Fibroblast of peridontal ligament (primary cell): Measurements from ENCODE around the gene CAMTA1.
"Not testable (repeated sequence)": the region's sequence is repeated elsewhere in the genome, so short reads cannot be mapped to it uniquely, and the experiment has no call there.

ENCODE experiments used
- DNase-seq: peaks from one replicate; pipeline ENCODE4 v3.0.0-alpha.2; 2010; ENCODE audit errors: extremely low read depth

The CAMTA1 gene

GRCh38 chr1:7674972-7675371, 889.7 kb downstream of the CAMTA1 start:
- no peak for DNase-seq

DNA sequence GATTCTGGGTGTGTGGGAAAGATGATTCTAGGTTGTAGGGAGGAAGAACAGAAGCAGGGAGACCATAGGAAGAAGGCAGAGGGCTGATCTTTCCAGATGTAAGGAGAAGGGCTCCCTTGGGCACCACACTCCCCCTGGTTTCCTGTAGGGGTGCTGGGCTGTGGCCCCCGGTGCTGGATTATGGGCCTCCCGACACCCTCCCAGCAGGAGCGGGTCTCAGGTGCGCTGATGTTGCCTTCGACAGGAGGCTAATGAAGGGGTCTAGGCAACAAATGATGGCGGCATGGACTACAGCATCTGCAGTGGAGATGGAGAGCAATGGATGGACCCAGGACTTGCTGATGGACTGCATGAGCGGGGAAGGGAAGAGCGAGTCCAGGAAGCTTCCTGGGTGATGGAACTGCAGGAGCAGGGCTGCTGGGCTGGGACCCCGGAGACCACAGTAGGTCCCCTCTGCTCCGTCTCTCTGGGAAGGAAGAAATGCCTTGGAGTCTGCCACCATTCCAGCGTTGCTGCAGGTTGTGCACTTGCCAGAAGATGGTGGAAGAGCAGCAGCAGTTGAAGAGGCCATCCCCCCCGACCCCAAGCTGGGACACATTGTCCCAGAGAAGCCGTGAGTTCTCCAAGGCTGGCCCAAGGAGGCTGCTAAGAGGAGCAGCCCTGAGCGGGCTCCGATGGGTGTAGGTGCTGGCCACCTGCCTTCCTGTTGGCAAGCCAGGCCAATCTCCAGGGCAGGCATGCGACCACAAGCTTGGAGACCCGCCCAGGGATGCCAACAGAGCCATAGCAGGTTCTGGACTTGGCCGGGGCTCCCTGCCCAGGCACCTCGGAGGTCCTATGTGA, 890.4 kb downstream of the CAMTA1 start:
- no peak for DNase-seq

DNA sequence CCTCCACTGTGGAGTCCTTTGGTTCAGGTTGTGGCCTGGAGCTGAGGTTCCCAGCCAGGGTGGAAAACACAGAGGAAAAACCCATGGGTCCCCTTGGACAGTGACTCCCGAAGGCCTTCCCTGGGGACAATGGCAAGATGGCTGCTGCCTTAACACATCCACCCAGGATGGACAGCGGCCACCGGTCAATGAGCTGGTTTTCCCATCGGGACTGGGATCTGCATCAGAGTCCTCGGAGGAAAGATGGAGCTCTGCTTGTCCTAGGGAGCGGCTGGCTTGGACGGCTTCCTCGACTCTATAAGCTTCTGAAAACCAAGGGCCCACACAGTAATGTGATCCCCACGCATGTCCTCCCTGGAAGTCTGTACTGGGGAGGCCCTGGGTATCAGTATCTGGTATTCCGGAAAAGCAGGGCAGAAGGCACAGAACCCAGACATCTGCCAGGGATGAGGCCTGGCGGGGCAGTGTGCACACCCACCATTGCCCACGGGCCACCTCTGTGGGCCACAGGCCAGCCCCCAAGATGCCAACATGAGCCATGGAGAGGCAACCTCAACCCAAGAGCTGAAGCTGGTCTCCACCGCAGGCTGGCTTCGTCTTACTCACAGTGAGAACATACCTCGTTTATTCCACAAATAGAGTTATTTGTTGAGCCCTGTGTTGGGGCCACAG, 891.2 kb downstream of the CAMTA1 start:
- DNase-seq = no peak

GRCh38 chr1:7677111-7677510, 891.9 kb downstream of the CAMTA1 start:
- no peak for DNase-seq

- no peak for DNase-seq
These were observed 892.6 kb downstream of the CAMTA1 start for GRCh38 chr1:7677815-7678214.

- no peak for DNase-seq
These were observed 893.4 kb downstream of the CAMTA1 start for GRCh38 chr1:7678491-7679158.

DNA sequence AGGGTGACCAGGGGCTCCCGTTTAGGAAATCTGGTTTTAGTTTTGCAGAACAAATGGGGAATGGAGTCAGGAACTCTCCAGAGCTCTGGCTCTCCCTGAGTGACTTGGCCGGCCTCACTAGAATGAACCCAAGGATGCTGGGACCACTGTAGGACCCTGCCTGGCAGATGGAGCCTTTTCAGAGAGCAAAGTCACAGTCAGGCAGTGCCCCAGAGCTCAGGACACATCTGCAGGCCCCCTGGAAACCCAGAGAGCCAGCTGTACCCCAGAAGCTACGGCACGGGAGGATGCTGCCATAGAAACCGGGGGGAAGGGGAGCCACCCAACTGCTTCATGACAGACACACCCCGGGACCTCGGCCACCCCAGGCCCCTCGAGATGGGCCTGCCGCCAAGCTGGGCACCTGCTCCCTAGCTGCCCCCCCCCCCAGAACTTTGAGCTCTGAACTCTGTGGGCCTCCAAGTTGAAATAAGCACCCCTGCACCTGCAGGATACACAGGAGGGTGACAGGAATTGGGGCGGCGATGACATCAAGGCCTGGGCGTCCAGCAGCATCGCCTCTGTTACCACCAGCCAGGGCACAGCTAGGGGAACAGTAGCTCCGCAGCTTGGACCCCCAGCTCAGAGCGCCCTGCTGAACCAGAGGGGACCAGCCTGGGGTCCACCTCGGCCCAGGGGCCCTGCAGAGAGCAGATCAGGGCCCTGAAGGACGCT, 894.1 kb downstream of the CAMTA1 start:
- no peak for DNase-seq

GRCh38 chr1:7679873-7680206, 894.6 kb downstream of the CAMTA1 start:
- no peak for DNase-seq

DNA sequence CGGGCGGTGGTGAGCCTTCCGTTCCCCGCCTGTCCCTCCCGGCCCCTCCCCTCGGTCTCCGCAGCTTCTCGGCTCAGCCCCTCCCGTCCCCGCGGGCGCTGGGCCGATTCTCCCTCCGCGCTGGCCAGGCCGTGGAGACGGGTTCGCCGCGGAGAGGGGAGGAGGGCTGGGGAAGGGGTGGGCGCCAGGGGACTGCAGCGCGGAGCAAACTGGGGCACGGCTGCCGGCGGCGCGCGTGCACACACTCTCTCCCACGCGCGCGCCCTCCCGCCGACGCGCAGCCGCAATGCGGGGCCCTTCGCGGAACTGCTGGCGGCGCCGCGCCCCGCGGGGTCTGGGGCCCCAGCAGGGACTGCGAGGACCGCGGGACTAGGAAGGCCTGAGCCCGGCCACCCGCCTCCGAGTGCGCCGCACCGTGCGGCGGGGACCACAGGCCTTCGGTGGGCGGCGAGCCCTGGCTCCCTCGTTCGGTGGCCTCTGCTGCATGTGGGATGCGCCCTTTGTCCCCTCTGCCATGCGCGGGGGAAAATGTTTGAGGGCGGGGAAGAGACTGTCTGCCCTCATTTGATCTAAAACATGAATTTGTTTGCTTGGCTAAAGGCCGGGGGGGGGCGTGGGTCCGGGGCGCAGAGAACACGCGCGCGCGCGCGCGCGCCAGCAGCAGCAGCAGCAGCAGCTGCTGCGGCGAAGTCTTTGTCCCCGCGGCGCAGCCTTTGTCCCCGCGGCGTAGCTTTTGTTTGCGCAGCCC, 895.1 kb downstream of the CAMTA1 start:
- DNase-seq = peak; percentile 8

GRCh38 chr1:7680955-7681268, 895.7 kb downstream of the CAMTA1 start:
- no peak for DNase-seq

DNA sequence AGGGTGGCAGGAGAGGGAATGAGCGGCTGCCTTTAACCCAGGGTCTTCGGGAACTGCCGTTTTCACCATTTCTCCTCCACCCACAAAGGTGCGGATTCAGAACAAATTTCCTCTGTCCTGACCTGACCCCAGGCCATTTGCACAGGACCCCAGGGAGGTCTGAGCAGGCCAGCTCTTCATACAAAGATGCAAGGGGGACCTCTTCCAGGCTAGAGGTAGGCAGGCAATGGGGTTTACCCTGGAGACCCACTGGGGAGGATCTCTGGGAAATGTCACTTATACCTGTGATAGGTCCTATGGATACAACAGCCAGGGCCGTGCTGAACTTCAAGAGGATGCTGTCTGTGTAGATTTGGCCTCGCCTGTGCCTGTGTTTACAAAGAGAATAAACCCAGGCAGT, 896.1 kb downstream of the CAMTA1 start:
- no peak for DNase-seq

DNA sequence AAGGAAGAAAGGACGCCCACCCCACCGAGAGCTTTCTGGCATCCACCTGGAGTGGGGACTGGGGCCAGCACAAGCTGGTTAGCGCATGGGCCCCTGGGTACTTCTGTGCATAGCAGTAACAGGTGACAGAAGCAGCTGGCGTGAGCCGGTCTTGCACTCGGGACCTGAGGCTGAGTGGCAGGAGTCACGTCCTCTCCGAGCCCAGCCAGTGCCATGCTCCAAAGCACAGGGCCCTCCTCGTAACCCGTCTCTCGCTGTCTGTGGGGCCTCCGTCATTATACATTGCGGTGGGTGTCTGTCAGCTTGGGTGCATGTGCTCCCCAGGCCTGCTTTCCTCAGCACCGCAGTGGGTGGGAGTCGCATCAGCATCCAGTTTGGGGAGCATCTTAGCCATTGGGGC, 898.3 kb downstream of the CAMTA1 start:
- no peak for DNase-seq

DNA sequence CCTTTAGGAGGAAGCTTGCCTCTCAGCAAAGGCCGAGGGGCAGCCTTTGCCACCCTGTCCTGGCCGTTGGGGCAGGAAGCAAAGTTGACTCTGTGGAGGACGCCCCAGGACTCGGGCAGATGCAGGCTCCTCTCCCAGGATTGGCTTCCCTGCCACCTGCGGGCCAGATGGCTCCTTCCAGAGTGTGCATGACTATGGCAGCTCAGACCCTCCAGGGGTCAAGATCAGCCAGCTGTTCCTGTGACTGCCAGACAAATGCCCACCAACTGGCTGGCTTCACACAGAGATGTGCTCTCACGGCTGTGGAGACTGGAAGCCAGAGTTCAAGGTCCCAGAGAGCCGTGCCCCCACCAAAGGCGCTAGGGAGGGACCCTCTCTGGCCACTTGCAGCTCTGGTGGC, 898.9 kb downstream of the CAMTA1 start:
- DNase-seq = no peak

DNA sequence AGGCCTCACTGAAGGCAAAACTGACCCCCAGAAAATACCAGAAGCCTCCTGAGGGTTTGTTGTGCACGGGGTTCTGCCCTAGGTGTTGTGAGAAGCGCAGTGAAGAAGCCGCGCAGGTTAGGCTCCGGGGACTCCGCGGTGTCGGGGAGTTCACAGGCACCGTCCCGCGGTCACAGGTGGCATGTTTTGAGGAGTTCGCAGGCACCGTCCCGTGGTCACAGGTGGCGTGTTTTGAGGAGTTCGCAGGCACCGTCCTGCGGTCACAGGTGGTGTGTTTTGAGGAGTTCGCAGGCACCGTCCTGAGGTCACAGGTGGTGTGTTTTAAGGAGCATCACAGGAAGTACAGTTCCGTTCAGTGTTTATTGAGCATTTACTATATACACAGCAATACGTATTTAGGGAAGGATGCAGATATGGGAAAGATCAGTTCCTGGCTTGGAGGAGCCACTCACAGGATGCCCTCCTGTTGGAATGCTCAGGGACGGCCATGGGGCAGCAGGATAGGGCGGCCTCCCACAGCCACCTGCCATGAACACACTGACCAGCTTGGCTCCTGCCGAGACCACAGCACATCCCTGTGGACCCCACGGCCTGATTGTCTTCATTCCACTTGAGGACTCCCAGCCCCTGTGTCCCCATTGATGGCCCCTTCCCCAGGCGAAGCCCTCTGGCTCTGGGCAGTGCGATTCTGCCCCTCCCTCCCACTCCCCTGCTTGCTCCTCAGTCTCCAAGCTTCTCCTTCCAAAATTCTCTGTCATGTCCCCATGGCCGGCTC, 899.8 kb downstream of the CAMTA1 start:
- no peak for DNase-seq

DNA sequence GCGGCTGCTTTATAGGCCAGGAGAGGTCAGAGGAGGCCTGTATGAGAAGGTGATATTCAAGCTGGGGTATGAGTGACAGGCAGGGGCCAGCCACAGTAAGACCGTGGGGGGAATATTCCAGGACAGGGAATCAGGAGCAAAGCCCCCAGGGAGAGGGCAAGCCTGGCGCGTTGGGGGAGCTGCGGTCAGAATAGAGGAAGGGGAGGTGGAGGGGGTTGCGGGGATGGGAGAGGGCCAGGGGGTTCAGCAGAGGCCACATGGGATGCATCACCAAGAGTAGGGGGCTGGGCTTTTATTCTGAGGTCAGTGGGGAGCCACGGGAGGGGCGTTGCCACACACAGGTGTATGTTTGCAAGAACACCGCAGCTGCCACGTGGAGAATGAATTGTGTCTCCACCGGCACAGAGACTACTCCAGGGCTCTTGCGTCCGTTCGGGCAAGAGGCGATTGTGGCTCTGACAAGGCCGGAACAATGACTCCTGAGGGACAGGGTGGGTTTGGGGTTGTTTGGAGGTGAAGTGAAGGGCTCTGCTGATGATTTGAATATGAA, 901.1 kb downstream of the CAMTA1 start:
- no peak for DNase-seq

DNA sequence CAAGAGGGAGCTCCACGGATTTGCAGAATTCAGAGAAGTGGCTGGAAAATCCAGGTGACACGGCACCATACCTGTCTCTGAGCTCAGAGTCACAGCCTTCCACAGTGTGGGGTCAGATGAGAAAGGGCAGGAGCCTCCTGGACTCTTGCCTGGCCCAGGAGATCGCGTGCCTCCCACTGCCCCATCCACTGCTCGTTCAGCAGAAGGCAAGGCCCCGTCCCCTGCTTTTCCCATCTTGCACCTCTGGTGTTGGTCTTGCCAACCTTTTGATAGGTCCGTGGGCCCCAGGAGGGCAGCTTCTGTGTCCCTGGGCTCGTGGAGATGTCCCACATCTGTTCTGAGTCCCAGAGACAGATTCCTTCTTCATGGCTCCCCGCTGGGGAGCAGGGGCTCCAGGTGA, 902.2 kb downstream of the CAMTA1 start:
- no peak for DNase-seq

GRCh38 chr1:7688659-7689058, 903.4 kb downstream of the CAMTA1 start:
- no peak for DNase-seq

- DNase-seq = not testable (repeated sequence)
These were observed 904.1 kb downstream of the CAMTA1 start for GRCh38 chr1:7689307-7689706.

GRCh38 chr1:7690076-7690475, 904.8 kb downstream of the CAMTA1 start:
- no peak for DNase-seq

DNA sequence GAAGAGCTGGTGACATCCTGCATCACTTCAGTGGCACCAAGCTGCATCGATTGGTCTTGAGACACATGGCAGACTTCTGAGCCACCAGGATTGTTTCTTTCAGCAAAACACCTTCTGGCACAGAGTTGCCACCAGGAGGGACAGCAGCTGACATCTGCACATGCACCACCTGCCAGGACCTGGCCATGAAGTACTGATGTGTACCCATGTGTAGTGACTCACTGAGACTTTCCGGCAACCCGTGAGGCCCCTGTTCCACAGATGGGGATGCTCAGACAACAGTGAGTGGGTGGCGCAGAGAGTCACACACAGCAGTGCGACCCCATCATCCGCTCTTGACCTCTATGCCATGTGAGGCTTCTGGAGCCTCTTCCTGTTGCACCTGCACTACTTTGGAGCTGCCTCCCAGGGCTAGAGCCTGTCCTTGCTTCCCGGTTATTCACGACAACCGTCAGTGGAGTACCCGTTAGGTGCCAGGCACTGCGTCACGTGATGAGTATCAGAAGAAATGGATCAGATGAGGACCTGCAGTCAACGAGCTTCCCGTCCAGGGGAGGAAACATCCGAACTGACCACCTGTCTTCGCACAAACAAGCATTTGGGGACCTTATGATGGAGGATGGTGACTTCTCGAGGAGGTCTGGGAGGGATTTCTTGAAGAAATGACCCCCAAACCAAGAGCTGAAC, 905.4 kb downstream of the CAMTA1 start:
- DNase-seq = no peak
